Measurements from ENCODE around the gene TANGO2.

The TANGO2 gene

DNA sequence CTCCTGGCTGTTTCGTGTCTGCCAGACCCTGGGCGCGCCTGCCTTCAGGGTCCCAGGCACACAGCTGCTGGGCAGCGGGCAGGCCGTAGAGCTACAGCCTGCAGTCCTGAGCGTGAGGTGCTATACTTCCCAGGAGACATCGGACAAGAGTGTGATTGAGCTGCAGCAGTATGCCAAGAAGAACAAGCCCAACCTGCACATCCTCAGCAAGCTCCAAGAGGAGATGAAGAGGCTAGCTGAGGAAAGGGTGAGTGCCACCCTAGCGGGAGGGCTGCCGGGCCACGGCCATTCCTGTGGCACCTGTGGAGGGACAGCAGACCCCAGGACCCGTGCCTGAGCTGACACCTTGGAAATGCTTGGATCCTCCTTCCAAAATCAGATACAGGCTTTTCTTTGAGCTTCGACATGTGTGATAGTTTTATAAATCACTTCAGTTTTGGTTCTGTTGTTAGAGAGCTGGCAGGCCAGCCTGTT, 87.9 kb downstream of the TANGO2 start:
- H3K79me1 ChIP-seq (replicated peaks; ENCODE audit: low read length, poor library complexity, severe bottlenecking): peaks cover 46% of the 10 kb centered on the region
- no peak for DNase-seq
- H4K8ac ChIP-seq (ENCODE audit: low read length): no peak overlapping the region
- H2BK120ac ChIP-seq (ENCODE audit: low read depth, low read length): no peak overlapping the region
- H3K27me3 ChIP-seq (ENCODE audit: control insufficient read depth in 1 of 2, insufficient read depth in 1 of 2, low read length in 2 of 2): no peaks in the 10 kb centered on the region
- H3K14ac ChIP-seq (ENCODE audit: low read length in 2 of 2): no peak overlapping the region
- H2BK12ac ChIP-seq (ENCODE audit: low read length in 2 of 2): no peak overlapping the region
- H2AFZ ChIP-seq (ENCODE audit: low read depth, low read length): no peak overlapping the region
- 98% methylated on average over 12 of the region's 12 CpGs for WGBS
- H2AK5ac ChIP-seq (ENCODE audit: low read length, severe bottlenecking): no peak overlapping the region
- H3K4me1 ChIP-seq (ENCODE audit: control insufficient read depth, insufficient read depth, low read depth, low read length): peaks cover 23% of the 10 kb centered on the region
- no peak overlapping the region for H2BK15ac ChIP-seq (ENCODE audit: low read depth, poor library complexity, severe bottlenecking)
- no peak overlapping the region for H3K27ac ChIP-seq (ENCODE audit: low read length, poor library complexity, severe bottlenecking)
- no peak overlapping the region for H3K4me3 ChIP-seq (ENCODE audit: insufficient read depth in 1 of 2, low read depth in 1 of 2, low read length in 2 of 2)
- no peak overlapping the region for H3K23ac ChIP-seq (ENCODE audit: low read length in 2 of 2)
- H3K9me3 ChIP-seq (ENCODE audit: control insufficient read depth, low read length): no peaks in the 10 kb centered on the region
- H3K36me3 ChIP-seq (ENCODE audit: control insufficient read depth in 1 of 2, insufficient read depth in 2 of 2, low read depth in 1 of 2, low read length in 2 of 2): peaks cover 94% of the 10 kb centered on the region in 2 experiments
- no peak overlapping the region for H3K4ac ChIP-seq (ENCODE audit: low read depth in 1 of 2, low read length in 2 of 2)
- no peak overlapping the region for H2BK5ac ChIP-seq (ENCODE audit: low read depth, low read length, poor library complexity, severe bottlenecking)
- H3K18ac ChIP-seq (ENCODE audit: low read depth in 1 of 2, low read length in 2 of 2): no peak overlapping the region
- H4K91ac ChIP-seq (ENCODE audit: low read length): no peak overlapping the region
- H3K9ac ChIP-seq (ENCODE audit: low read length): no peak overlapping the region
- H3K4me2 ChIP-seq (ENCODE audit: low read length, poor library complexity, severe bottlenecking): no peak overlapping the region

DNA sequence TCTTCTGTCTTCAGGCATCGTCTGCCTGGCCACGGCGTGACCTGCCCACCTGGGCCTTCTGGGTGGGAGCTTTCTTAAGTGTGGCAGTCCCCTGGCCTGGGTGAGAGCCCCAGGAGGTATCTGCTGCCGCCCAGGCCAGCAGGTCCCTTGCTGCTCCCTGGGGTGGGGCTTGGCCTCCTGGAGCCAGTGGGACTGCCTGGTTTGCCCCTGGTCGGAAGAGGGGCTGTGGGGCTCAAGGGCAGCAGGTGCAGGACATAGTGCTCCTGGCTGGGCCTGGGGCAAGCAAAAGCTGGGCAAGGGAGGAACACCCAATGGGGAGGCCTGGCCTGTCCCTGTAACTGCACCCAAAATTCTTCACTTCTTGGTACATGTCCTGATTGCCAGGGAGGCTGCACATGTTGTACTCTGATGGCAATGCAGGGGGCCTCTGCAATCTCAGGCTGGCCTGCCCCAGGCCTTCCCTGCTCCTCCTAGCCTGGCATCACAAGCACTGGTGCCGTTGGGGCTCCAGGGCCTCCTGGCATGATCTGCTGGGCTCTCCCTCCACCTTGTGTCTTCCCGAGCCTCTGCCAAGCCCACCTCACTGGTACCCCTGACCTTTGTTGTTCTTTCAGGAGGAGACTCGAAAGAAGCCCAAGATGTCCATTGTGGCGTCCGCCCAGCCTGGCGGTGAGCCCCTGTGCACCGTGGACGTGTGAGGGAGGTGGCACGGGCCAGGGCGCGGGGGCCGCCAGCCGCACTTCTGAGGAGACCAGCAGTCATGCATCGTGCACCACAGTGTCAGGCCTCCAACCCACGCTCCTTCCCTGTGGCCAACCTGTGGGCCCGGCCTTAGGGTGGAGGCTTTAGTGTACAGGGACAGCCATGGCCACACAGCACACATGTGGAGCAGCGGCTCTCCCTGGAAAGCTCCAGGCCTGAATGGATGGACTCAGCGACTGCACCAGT, 88.8 kb downstream of the TANGO2 start:
- H3K27ac ChIP-seq (ENCODE audit: low read length, poor library complexity, severe bottlenecking): no peak overlapping the region

GRCh38 chr22:20110359-20110985, 89.6 kb downstream of the TANGO2 start:
- Histone ChIP-seq H3K9me3 (ENCODE audit: control insufficient read depth, low read length) (no peaks in the 10 kb centered on the region), H4K8ac (ENCODE audit: low read length) (no peak overlapping the region), H3K9ac (ENCODE audit: low read length) (no peak overlapping the region), H2AFZ (ENCODE audit: low read depth, low read length) (no peak overlapping the region), H3K36me3 (ENCODE audit: control insufficient read depth in 1 of 2, insufficient read depth in 2 of 2, low read depth in 1 of 2, low read length in 2 of 2) (peaks cover 98 to 99% of the 10 kb centered on the region in 2 experiments), H3K27me3 (ENCODE audit: control insufficient read depth in 1 of 2, insufficient read depth in 1 of 2, low read length in 2 of 2) (no peaks in the 10 kb centered on the region), H2BK5ac (ENCODE audit: low read depth, low read length, poor library complexity, severe bottlenecking) (no peak overlapping the region), H3K4ac (ENCODE audit: low read depth in 1 of 2, low read length in 2 of 2) (no peak overlapping the region), H3K4me3 (ENCODE audit: insufficient read depth in 1 of 2, low read depth in 1 of 2, low read length in 2 of 2) (no peak overlapping the region), H2BK12ac (ENCODE audit: low read length in 2 of 2) (no peak overlapping the region), H3K27ac (ENCODE audit: low read length, poor library complexity, severe bottlenecking) (no peak overlapping the region), H2BK15ac (ENCODE audit: low read depth, poor library complexity, severe bottlenecking) (no peak overlapping the region), H3K79me1 (replicated peaks; ENCODE audit: low read length, poor library complexity, severe bottlenecking) (peaks cover 59% of the 10 kb centered on the region), H3K14ac (ENCODE audit: low read length in 2 of 2) (no peak overlapping the region), H3K23ac (ENCODE audit: low read length in 2 of 2) (no peak overlapping the region), H2AK5ac (ENCODE audit: low read length, severe bottlenecking) (no peak overlapping the region), H3K4me1 (ENCODE audit: control insufficient read depth, insufficient read depth, low read depth, low read length) (peaks cover 21% of the 10 kb centered on the region), H4K91ac (ENCODE audit: low read length) (no peak overlapping the region), H3K18ac (ENCODE audit: low read depth in 1 of 2, low read length in 2 of 2) (no peak overlapping the region), H2BK120ac (ENCODE audit: low read depth, low read length) (no peak overlapping the region), H3K4me2 (ENCODE audit: low read length, poor library complexity, severe bottlenecking) (no peak overlapping the region)
- 94% methylated on average over 9 of the region's 9 CpGs for WGBS
- DNase-seq: no peak

More for the DNA sequence above, 88.8 kb downstream of the TANGO2 start:
- Histone ChIP-seq H3K4me2 (ENCODE audit: low read length, poor library complexity, severe bottlenecking) (no peak overlapping the region), H2AK5ac (ENCODE audit: low read length, severe bottlenecking) (no peak overlapping the region), H3K14ac (ENCODE audit: low read length in 2 of 2) (no peak overlapping the region), H3K27me3 (ENCODE audit: control insufficient read depth in 1 of 2, insufficient read depth in 1 of 2, low read length in 2 of 2) (no peaks in the 10 kb centered on the region), H3K4ac (ENCODE audit: low read depth in 1 of 2, low read length in 2 of 2) (no peak overlapping the region), H2BK120ac (ENCODE audit: low read depth, low read length) (no peak overlapping the region), H3K18ac (ENCODE audit: low read depth in 1 of 2, low read length in 2 of 2) (no peak overlapping the region), H3K23ac (ENCODE audit: low read length in 2 of 2) (no peak overlapping the region), H2BK12ac (ENCODE audit: low read length in 2 of 2) (no peak overlapping the region), H3K9me3 (ENCODE audit: control insufficient read depth, low read length) (no peaks in the 10 kb centered on the region), H4K8ac (ENCODE audit: low read length) (peak overlapping the region; percentile 20), H2BK15ac (ENCODE audit: low read depth, poor library complexity, severe bottlenecking) (no peak overlapping the region), H4K91ac (ENCODE audit: low read length) (no peak overlapping the region), H3K4me3 (ENCODE audit: insufficient read depth in 1 of 2, low read depth in 1 of 2, low read length in 2 of 2) (no peak overlapping the region), H3K4me1 (ENCODE audit: control insufficient read depth, insufficient read depth, low read depth, low read length) (peaks cover 22% of the 10 kb centered on the region), H2AFZ (ENCODE audit: low read depth, low read length) (no peak overlapping the region), H3K9ac (ENCODE audit: low read length) (no peak overlapping the region), H3K79me1 (replicated peaks; ENCODE audit: low read length, poor library complexity, severe bottlenecking) (peaks cover 52% of the 10 kb centered on the region), H2BK5ac (ENCODE audit: low read depth, low read length, poor library complexity, severe bottlenecking) (no peak overlapping the region), H3K36me3 (ENCODE audit: control insufficient read depth in 1 of 2, insufficient read depth in 2 of 2, low read depth in 1 of 2, low read length in 2 of 2) (peaks cover 96 to 98% of the 10 kb centered on the region in 2 experiments)
- 96% methylated on average over 22 of the region's 23 CpGs for WGBS
- no peak for DNase-seq

DNA sequence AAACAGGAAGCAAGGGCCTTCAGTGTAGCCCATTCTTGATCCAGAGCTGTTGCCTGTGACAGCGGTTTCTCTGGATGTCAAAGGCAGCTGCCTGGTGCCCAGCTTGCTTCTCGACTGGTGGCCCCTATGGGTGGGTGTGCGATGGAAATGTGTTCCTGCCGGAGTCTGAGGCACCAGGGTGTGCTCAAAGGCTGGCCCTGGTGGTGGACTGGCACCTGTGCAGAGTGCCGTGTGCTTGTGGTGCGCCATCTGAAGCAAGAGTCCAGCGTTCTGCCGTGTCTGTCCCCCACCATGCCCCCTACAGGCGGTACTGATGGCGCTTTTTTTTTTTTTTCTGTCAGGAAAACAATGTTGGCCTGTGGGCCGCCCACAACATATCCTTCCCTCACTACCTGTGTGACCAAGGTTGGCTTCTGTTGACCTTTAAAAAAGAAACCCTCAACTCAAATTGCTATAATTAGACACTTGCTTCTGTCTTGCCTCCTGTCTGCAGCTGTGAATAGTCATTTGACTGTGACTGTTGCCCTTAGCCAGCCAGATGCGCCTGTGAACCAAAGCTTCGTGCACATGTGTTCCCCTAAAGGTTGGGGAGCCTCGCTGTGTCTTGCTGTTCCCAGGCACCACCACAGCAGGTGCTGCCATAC, 90.3 kb downstream of the TANGO2 start:
- H3K9ac ChIP-seq (ENCODE audit: low read length): no peak overlapping the region
- no peak overlapping the region for H3K23ac ChIP-seq (ENCODE audit: low read length in 2 of 2)
- H3K4me2 ChIP-seq (ENCODE audit: low read length, poor library complexity, severe bottlenecking): no peak overlapping the region
- peaks cover 24% of the 10 kb centered on the region for H3K4me1 ChIP-seq (ENCODE audit: control insufficient read depth, insufficient read depth, low read depth, low read length)
- H4K91ac ChIP-seq (ENCODE audit: low read length): no peak overlapping the region
- no peak overlapping the region for H3K18ac ChIP-seq (ENCODE audit: low read depth in 1 of 2, low read length in 2 of 2)
- no peak overlapping the region for H3K27ac ChIP-seq (ENCODE audit: low read length, poor library complexity, severe bottlenecking)
- H3K36me3 ChIP-seq (ENCODE audit: control insufficient read depth in 1 of 2, insufficient read depth in 2 of 2, low read depth in 1 of 2, low read length in 2 of 2): peaks cover 94 to 99% of the 10 kb centered on the region in 2 experiments
- no peak overlapping the region for H3K4me3 ChIP-seq (ENCODE audit: insufficient read depth in 1 of 2, low read depth in 1 of 2, low read length in 2 of 2)
- H2BK15ac ChIP-seq (ENCODE audit: low read depth, poor library complexity, severe bottlenecking): no peak overlapping the region
- H3K27me3 ChIP-seq (ENCODE audit: control insufficient read depth in 1 of 2, insufficient read depth in 1 of 2, low read length in 2 of 2): no peaks in the 10 kb centered on the region
- peak; percentile 44 for DNase-seq
- H3K4ac ChIP-seq (ENCODE audit: low read depth in 1 of 2, low read length in 2 of 2): peak overlapping the region in 1 of 2 experiments; percentile 35
- no peak overlapping the region for H2BK12ac ChIP-seq (ENCODE audit: low read length in 2 of 2)
- H3K79me1 ChIP-seq (replicated peaks; ENCODE audit: low read length, poor library complexity, severe bottlenecking): peaks cover 53% of the 10 kb centered on the region
- peak overlapping the region; percentile 39 for H4K8ac ChIP-seq (ENCODE audit: low read length)
- H2AFZ ChIP-seq (ENCODE audit: low read depth, low read length): no peak overlapping the region
- WGBS: 81% methylated on average over 14 of the region's 14 CpGs
- H2BK5ac ChIP-seq (ENCODE audit: low read depth, low read length, poor library complexity, severe bottlenecking): no peak overlapping the region
- H3K14ac ChIP-seq (ENCODE audit: low read length in 2 of 2): no peak overlapping the region
- no peak overlapping the region for H2AK5ac ChIP-seq (ENCODE audit: low read length, severe bottlenecking)
- H3K9me3 ChIP-seq (ENCODE audit: control insufficient read depth, low read length): no peaks in the 10 kb centered on the region
- H2BK120ac ChIP-seq (ENCODE audit: low read depth, low read length): no peak overlapping the region

Measured in mesenchymal stem cell (in vitro differentiated cells and primary cell).